ENCODE measurements around the gene ZBED6. TPM values are rescaled to one million over a fixed set of nuclear protein-coding genes. Genes with fewer than 3 reads are reported as not detected.

The ZBED6 gene
- total RNA-seq, 2 experiments from 2014 or later, result 12.2 to 32.1 TPM

DNA sequence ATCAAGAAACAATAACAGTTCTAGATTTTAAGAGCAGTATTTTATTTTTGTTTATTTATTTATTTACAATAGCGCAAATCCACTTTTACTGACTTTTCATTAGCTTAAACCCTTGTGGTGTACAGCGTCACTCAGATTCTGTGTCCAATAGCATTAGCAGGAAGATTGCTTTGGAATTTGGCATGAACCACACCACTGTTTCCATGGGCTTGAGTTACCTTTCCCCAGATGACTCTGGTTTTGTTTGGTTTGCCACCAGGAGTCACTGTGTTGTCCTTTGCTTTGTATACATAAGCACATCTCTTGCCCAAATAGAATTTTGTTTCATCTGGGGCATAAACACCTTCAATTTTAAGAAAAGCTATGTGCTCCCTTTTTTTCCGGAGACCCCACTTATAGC is 40.1 kb downstream of the ZBED6 start:
- Histone ChIP-seq H3K79me2 (ENCODE audit: insufficient read depth, low read depth, low read length) (no peaks in the 10 kb centered on the region), H3K4me2 (ENCODE audit: low read length) (no peak overlapping the region), H3K4me1 (ENCODE audit: insufficient read depth, low read length, poor library complexity, severe bottlenecking) (no peaks in the 10 kb centered on the region), H3K9me3 (ENCODE audit: low read length) (no peaks in the 10 kb centered on the region), H4K20me1 (ENCODE audit: insufficient read depth, low read length) (no peaks in the 10 kb centered on the region), H3K36me3 (ENCODE audit: insufficient read depth, low read length) (peaks cover 100% of the 10 kb centered on the region), H2AFZ (ENCODE audit: low read length) (no peak overlapping the region), H3K4me3 (ENCODE audit: low read depth, low read length, poor library complexity, severe bottlenecking) (no peak overlapping the region), H3K9me2 (ENCODE audit: insufficient read depth, low read length) (no peaks in the 10 kb centered on the region), H3K27ac (ENCODE audit: low read depth, low read length, poor library complexity, severe bottlenecking) (no peak overlapping the region)
- intact Hi-C loops (cut with micrococcal nuclease; ENCODE audit: unreplicated experiment), result no loop called here
- TF ChIP-seq EZH2phosphoT487 (IDR thresholded peaks at IDR 0.05; ENCODE audit: borderline replicate concordance, low read depth, low read length), result no peak
- TF ChIP-seq, protein P1, sequence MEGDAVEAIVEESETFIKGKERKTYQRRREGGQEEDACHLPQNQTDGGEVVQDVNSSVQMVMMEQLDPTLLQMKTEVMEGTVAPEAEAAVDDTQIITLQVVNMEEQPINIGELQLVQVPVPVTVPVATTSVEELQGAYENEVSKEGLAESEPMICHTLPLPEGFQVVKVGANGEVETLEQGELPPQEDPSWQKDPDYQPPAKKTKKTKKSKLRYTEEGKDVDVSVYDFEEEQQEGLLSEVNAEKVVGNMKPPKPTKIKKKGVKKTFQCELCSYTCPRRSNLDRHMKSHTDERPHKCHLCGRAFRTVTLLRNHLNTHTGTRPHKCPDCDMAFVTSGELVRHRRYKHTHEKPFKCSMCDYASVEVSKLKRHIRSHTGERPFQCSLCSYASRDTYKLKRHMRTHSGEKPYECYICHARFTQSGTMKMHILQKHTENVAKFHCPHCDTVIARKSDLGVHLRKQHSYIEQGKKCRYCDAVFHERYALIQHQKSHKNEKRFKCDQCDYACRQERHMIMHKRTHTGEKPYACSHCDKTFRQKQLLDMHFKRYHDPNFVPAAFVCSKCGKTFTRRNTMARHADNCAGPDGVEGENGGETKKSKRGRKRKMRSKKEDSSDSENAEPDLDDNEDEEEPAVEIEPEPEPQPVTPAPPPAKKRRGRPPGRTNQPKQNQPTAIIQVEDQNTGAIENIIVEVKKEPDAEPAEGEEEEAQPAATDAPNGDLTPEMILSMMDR (conservative IDR thresholded peaks at IDR 0.05; ENCODE audit: low read length), result peak; percentile 33; the same call in 1 of the 2 replicates
- DNase-seq (ENCODE audit: low spot score), result no peak
- BruUV-seq (replicated peaks), result TSS peak; percentile 26
- CTCF ChIA-PET (ENCODE audit: unreplicated experiment), result no interaction called here
- POLR2A ChIA-PET, result interaction anchor here (0.9 to 1.2 kb wide), 4 partner anchors 11 to 60 kb away, joined by 3 to 5 read pairs (median 4); no protein-coding TSS in a partner anchor

DNA sequence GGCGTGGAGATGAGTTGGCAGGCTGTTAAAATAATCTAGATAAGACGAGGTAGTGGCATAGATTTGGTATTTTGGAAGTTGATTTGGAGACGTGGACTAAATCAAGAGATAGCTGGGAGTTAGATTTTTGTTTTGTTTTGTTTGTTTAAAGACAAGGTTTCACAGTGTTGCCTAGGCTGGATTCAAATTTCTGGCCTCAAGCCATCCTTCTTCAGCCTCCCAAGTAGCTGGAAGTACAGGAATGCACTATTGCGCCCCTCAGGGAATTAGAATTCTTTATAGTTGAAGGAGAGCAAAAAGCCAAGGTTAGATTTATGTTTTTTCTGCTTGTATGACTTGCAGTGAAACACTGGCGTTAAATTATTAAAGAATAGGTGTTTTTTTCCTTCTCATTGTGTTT is 43.7 kb downstream of the ZBED6 start:
- H3K4me2 ChIP-seq (ENCODE audit: low read length), result no peak overlapping the region
- no peaks in the 10 kb centered on the region for H3K9me2 ChIP-seq (ENCODE audit: insufficient read depth, low read length)
- intact Hi-C loops (cut with micrococcal nuclease; ENCODE audit: unreplicated experiment), result no loop called here
- DNase-seq (ENCODE audit: low spot score), result no peak
- no peaks in the 10 kb centered on the region for H3K4me1 ChIP-seq (ENCODE audit: insufficient read depth, low read length, poor library complexity, severe bottlenecking)
- CTCF ChIA-PET (ENCODE audit: unreplicated experiment), result no interaction called here
- H3K27ac ChIP-seq (ENCODE audit: low read depth, low read length, poor library complexity, severe bottlenecking), result no peak overlapping the region
- no peak overlapping the region for H3K4me3 ChIP-seq (ENCODE audit: low read depth, low read length, poor library complexity, severe bottlenecking)
- peaks cover 93% of the 10 kb centered on the region for H3K36me3 ChIP-seq (ENCODE audit: insufficient read depth, low read length)
- POLR2A ChIA-PET, result interaction anchor here (0.7 kb wide), 1 partner anchor 12 kb away, joined by 4 read pairs; no protein-coding TSS in a partner anchor
- TF ChIP-seq, protein P1 (conservative IDR thresholded peaks at IDR 0.05; ENCODE audit: low read length), result no peak
- no peak for TF ChIP-seq EZH2phosphoT487 (IDR thresholded peaks at IDR 0.05; ENCODE audit: borderline replicate concordance, low read depth, low read length)
- H4K20me1 ChIP-seq (ENCODE audit: insufficient read depth, low read length), result no peaks in the 10 kb centered on the region
- H3K79me2 ChIP-seq (ENCODE audit: insufficient read depth, low read depth, low read length), result no peaks in the 10 kb centered on the region; the same call in 1 of the 2 replicates
- BruUV-seq (replicated peaks), result no TSS peak
- H2AFZ ChIP-seq (ENCODE audit: low read length), result no peak overlapping the region
- H3K9me3 ChIP-seq (ENCODE audit: low read length), result no peaks in the 10 kb centered on the region

DNA sequence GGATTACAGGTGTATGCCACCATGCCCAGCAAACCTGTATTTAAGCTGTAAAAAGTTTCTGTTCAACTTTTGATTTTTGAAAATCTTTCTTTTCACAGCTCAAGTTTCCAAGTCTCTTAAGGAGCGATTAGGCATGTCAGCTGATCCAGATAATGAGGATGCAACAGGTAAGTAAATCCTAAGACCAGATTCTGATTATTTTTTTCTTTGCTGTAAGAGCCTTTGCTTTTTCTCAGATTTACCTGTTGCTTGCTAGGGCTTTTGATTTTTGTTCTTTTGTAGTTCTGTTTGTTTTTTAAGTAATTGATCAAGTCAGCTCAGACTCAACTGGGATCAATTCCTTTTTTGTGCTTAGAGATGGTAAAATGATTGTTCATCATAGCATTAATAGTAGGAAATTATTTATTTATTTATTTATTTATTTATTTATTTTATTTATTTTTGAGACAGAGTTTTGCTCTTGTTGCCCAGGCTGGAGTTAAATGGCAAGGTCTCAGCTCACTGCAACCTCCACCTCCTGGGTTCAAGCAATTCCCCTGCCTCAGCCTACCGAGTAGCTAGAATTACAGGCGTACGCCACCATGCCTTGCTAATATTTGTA is 44.9 kb downstream of the ZBED6 start:
- no peaks in the 10 kb centered on the region; the same call in 1 of the 2 replicates for H3K79me2 ChIP-seq (ENCODE audit: insufficient read depth, low read depth, low read length)
- H4K20me1 ChIP-seq (ENCODE audit: insufficient read depth, low read length), result no peaks in the 10 kb centered on the region
- no peak overlapping the region for H3K4me2 ChIP-seq (ENCODE audit: low read length)
- TF ChIP-seq EZH2phosphoT487 (IDR thresholded peaks at IDR 0.05; ENCODE audit: borderline replicate concordance, low read depth, low read length), result no peak
- TF ChIP-seq, protein P1 (conservative IDR thresholded peaks at IDR 0.05; ENCODE audit: low read length), result no peak
- no peaks in the 10 kb centered on the region for H3K4me1 ChIP-seq (ENCODE audit: insufficient read depth, low read length, poor library complexity, severe bottlenecking)
- H2AFZ ChIP-seq (ENCODE audit: low read length), result no peak overlapping the region
- no peaks in the 10 kb centered on the region for H3K9me3 ChIP-seq (ENCODE audit: low read length)
- DNase-seq (ENCODE audit: low spot score), result no peak
- H3K36me3 ChIP-seq (ENCODE audit: insufficient read depth, low read length), result peaks cover 93% of the 10 kb centered on the region
- ChIA-PET CTCF (ENCODE audit: unreplicated experiment) (no interaction called here), POLR2A (interaction anchor here (0.6 to 0.9 kb wide), 2 partner anchors 9 to 55 kb away, joined by 3 read pairs; no protein-coding TSS in a partner anchor)
- BruUV-seq (replicated peaks), result no TSS peak
- intact Hi-C loops (cut with micrococcal nuclease; ENCODE audit: unreplicated experiment), result no loop called here
- no peaks in the 10 kb centered on the region for H3K9me2 ChIP-seq (ENCODE audit: insufficient read depth, low read length)
- H3K4me3 ChIP-seq (ENCODE audit: low read depth, low read length, poor library complexity, severe bottlenecking), result no peak overlapping the region
- no peak overlapping the region for H3K27ac ChIP-seq (ENCODE audit: low read depth, low read length, poor library complexity, severe bottlenecking)

Measured in OCI-LY7 (cell line).